Measurements from ENCODE around the gene CHMP1B. TPM values are rescaled to one million over a fixed set of nuclear protein-coding genes. Genes with fewer than 3 reads are reported as not detected.

Gene CHMP1B
- total RNA-seq, 4 donors from 2014 or later, result 39.0 to 82.1 (median 62.2) TPM

- Histone ChIP-seq H3K4me1 (no peaks in the 10 kb centered on the region), H3K27ac (no peak overlapping the region), H3K27me3 (no peaks in the 10 kb centered on the region), H3K9me3 (no peaks in the 10 kb centered on the region), H3K4me3 (no peak overlapping the region), H3K36me3 (no peaks in the 10 kb centered on the region)
- intact Hi-C loops (cut with DNase I; ENCODE audit: low total_unique reads) (no loop called here), in situ Hi-C loops (cut with MboI; ENCODE audit: low pct_ligation_motif_present in 1 of 4, low pct_unique_long_range_greater_than_20kb in 1 of 4, low sequenced_read_pairs in 3 of 4) (no loop called here)
- no peak for DNase-seq
- 67 to 92% methylated on average over 6 to 11 of the region's 11 CpGs for WGBS, 2 donors (ENCODE audit: low coverage in 1 of 2)
- TF ChIP-seq POLR2A (IDR thresholded peaks at IDR 0.05) (no peak), EP300 (IDR thresholded peaks at IDR 0.05; ENCODE audit: low read depth) (no peak)
Observed at GRCh38 chr18:11811009-11811408, 40.2 kb upstream of the CHMP1B start.

GRCh38 chr18:11817229-11817628 lies 34.0 kb upstream of the CHMP1B start:
- Histone ChIP-seq H3K27ac (no peak overlapping the region), H3K27me3 (no peaks in the 10 kb centered on the region), H3K4me3 (no peak overlapping the region), H3K9me3 (no peaks in the 10 kb centered on the region), H3K36me3 (no peaks in the 10 kb centered on the region), H3K4me1 (no peaks in the 10 kb centered on the region)
- TF ChIP-seq POLR2A (IDR thresholded peaks at IDR 0.05), result no peak
- TF ChIP-seq, protein P1, sequence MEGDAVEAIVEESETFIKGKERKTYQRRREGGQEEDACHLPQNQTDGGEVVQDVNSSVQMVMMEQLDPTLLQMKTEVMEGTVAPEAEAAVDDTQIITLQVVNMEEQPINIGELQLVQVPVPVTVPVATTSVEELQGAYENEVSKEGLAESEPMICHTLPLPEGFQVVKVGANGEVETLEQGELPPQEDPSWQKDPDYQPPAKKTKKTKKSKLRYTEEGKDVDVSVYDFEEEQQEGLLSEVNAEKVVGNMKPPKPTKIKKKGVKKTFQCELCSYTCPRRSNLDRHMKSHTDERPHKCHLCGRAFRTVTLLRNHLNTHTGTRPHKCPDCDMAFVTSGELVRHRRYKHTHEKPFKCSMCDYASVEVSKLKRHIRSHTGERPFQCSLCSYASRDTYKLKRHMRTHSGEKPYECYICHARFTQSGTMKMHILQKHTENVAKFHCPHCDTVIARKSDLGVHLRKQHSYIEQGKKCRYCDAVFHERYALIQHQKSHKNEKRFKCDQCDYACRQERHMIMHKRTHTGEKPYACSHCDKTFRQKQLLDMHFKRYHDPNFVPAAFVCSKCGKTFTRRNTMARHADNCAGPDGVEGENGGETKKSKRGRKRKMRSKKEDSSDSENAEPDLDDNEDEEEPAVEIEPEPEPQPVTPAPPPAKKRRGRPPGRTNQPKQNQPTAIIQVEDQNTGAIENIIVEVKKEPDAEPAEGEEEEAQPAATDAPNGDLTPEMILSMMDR (IDR thresholded peaks at IDR 0.05), result no peak
- no peak for TF ChIP-seq POLR2AphosphoS5 (IDR thresholded peaks at IDR 0.05)
- TF ChIP-seq EP300 (IDR thresholded peaks at IDR 0.05; ENCODE audit: low read depth), result no peak
- 40 to 69% methylated on average over 2 to 6 of the region's 6 CpGs for WGBS, 2 donors (ENCODE audit: low coverage in 1 of 2)
- intact Hi-C loops (cut with DNase I; ENCODE audit: low total_unique reads), result no loop called here
- in situ Hi-C loops (cut with MboI; ENCODE audit: low pct_ligation_motif_present in 1 of 4, low pct_unique_long_range_greater_than_20kb in 1 of 4, low sequenced_read_pairs in 3 of 4), result no loop called here
- DNase-seq, result no peak

DNA sequence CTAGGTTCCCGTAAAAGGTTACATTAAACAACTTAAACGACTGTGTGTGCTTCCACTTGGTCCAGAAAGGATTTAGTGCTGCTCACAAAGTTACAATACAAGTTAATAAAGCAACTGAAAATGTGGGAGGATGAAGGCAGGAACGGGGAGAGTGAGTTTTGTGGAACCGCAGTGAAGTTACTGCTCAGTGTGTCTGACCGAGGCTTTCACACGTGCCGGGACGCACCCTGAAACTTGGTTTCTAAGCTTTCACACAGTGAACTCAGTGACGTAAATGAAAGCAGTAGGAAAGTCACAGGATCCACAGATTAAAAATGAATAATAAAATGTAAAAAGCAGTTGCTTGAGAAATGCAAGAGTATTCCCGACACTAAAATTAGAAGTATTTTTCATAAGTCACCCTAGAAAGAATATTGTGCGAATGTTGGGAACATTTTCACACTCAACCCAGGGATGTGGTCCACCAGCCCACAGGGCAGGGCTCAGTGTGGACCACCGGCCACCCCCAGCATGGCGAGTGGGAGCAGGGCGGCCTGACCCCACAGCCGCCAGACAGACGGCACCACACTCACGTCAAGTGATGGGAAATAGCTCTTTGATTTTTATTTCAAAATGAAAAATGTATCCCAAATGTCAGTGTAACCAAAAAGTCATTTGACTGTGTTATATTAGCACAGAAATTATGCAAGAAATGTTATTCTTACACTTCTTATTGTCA lies 32.6 kb upstream of the CHMP1B start:
- no peak overlapping the region for H3K27ac ChIP-seq
- intact Hi-C loops (cut with DNase I; ENCODE audit: low total_unique reads), result no loop called here
- H3K4me1 ChIP-seq, result no peaks in the 10 kb centered on the region
- in situ Hi-C loops (cut with MboI; ENCODE audit: low pct_ligation_motif_present in 1 of 4, low pct_unique_long_range_greater_than_20kb in 1 of 4, low sequenced_read_pairs in 3 of 4), result no loop called here
- no peaks in the 10 kb centered on the region for H3K27me3 ChIP-seq
- no peak overlapping the region for H3K4me3 ChIP-seq
- no peaks in the 10 kb centered on the region for H3K36me3 ChIP-seq
- no peaks in the 10 kb centered on the region for H3K9me3 ChIP-seq
- WGBS, 2 donors (ENCODE audit: low coverage in 1 of 2), result 73 to 79% methylated on average over 17 of the region's 17 CpGs
- TF ChIP-seq POLR2AphosphoS5 (IDR thresholded peaks at IDR 0.05) (no peak), POLR2A (IDR thresholded peaks at IDR 0.05) (no peak), EP300 (IDR thresholded peaks at IDR 0.05; ENCODE audit: low read depth) (no peak)
- TF ChIP-seq, protein P1 (IDR thresholded peaks at IDR 0.05), result no peak
- DNase-seq, result no peak

GRCh38 chr18:11819938-11820337 lies 31.3 kb upstream of the CHMP1B start:
- H3K27ac ChIP-seq, result no peak overlapping the region
- intact Hi-C loops (cut with DNase I; ENCODE audit: low total_unique reads), result no loop called here
- no peaks in the 10 kb centered on the region for H3K4me1 ChIP-seq
- H3K36me3 ChIP-seq, result no peaks in the 10 kb centered on the region
- no peaks in the 10 kb centered on the region for H3K9me3 ChIP-seq
- no peak overlapping the region for H3K4me3 ChIP-seq
- in situ Hi-C loops (cut with MboI; ENCODE audit: low pct_ligation_motif_present in 1 of 4, low pct_unique_long_range_greater_than_20kb in 1 of 4, low sequenced_read_pairs in 3 of 4), result no loop called here
- 68 to 90% methylated on average over 2 of the region's 2 CpGs for WGBS, 2 donors (ENCODE audit: low coverage in 1 of 2)
- DNase-seq, result no peak
- H3K27me3 ChIP-seq, result no peaks in the 10 kb centered on the region
- TF ChIP-seq, protein P1 (IDR thresholded peaks at IDR 0.05), result no peak
- no peak for TF ChIP-seq EP300 (IDR thresholded peaks at IDR 0.05; ENCODE audit: low read depth)
- no peak for TF ChIP-seq POLR2AphosphoS5 (IDR thresholded peaks at IDR 0.05)
- TF ChIP-seq POLR2A (IDR thresholded peaks at IDR 0.05), result no peak

DNA sequence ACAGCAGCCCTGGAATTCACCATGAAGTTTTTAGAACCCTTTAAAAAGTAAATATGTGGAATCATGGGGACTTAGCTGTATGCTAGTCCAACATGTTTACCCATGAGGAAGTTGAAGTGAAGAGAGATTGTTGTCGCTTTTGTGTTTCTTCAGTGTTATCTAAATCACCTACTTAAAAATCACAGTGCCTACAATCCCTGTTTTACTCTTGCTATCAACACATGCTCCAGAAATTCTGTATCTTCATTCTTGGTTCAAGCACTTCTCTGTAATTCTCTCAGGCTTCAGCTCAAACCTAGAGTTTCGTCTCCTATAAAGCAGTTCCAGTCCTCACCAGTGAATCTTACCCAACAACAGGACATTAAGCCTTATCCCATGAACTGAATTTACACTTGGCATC lies 30.5 kb upstream of the CHMP1B start:
- no peaks in the 10 kb centered on the region for H3K27me3 ChIP-seq
- intact Hi-C loops (cut with DNase I; ENCODE audit: low total_unique reads), result no loop called here

More for the DNA sequence above, 30.5 kb upstream of the CHMP1B start:
- Histone ChIP-seq H3K4me1 (no peaks in the 10 kb centered on the region), H3K4me3 (no peak overlapping the region), H3K9me3 (no peaks in the 10 kb centered on the region), H3K36me3 (no peaks in the 10 kb centered on the region), H3K27ac (no peak overlapping the region)
- TF ChIP-seq POLR2AphosphoS5 (IDR thresholded peaks at IDR 0.05) (no peak), EP300 (IDR thresholded peaks at IDR 0.05; ENCODE audit: low read depth) (no peak), POLR2A (IDR thresholded peaks at IDR 0.05) (no peak)
- TF ChIP-seq, protein P1 (IDR thresholded peaks at IDR 0.05), result no peak
- in situ Hi-C loops (cut with MboI; ENCODE audit: low pct_ligation_motif_present in 1 of 4, low pct_unique_long_range_greater_than_20kb in 1 of 4, low sequenced_read_pairs in 3 of 4), result no loop called here
- no peak for DNase-seq
- 65 to 100% methylated on average over 1 to 2 of the region's 2 CpGs for WGBS, 2 donors (ENCODE audit: low coverage in 1 of 2)
